ENCODE measurements around the gene DPP10.

DPP10 gene

GRCh38 chr2:115277366-115277765, 834.9 kb downstream of the DPP10 start:
- no peak for TF ChIP-seq TEAD4 (IDR thresholded peaks at IDR 0.05)
- TF ChIP-seq ZBTB7A (IDR thresholded peaks at IDR 0.05; ENCODE audit: low read depth): no peak
- no peak for TF ChIP-seq MAX (IDR thresholded peaks at IDR 0.05)
- no peak for TF ChIP-seq FOXM1 (IDR thresholded peaks at IDR 0.05; ENCODE audit: borderline replicate concordance, low read depth)
- no peak for TF ChIP-seq EP300 (IDR thresholded peaks at IDR 0.05; ENCODE audit: borderline replicate concordance)
- no peak for TF ChIP-seq YY1 (IDR thresholded peaks at IDR 0.05; ENCODE audit: low read depth)
- TF ChIP-seq TAF1 (IDR thresholded peaks at IDR 0.05; ENCODE audit: low read depth): no peak
- TF ChIP-seq CEBPB (IDR thresholded peaks at IDR 0.05): no peak
- no peak for TF ChIP-seq RAD21 (IDR thresholded peaks at IDR 0.05; ENCODE audit: low read depth)
- no peak for TF ChIP-seq USF1 (IDR thresholded peaks at IDR 0.05)
- no peak for TF ChIP-seq TCF12 (IDR thresholded peaks at IDR 0.05; ENCODE audit: low read depth)
- TF ChIP-seq, protein P1, sequence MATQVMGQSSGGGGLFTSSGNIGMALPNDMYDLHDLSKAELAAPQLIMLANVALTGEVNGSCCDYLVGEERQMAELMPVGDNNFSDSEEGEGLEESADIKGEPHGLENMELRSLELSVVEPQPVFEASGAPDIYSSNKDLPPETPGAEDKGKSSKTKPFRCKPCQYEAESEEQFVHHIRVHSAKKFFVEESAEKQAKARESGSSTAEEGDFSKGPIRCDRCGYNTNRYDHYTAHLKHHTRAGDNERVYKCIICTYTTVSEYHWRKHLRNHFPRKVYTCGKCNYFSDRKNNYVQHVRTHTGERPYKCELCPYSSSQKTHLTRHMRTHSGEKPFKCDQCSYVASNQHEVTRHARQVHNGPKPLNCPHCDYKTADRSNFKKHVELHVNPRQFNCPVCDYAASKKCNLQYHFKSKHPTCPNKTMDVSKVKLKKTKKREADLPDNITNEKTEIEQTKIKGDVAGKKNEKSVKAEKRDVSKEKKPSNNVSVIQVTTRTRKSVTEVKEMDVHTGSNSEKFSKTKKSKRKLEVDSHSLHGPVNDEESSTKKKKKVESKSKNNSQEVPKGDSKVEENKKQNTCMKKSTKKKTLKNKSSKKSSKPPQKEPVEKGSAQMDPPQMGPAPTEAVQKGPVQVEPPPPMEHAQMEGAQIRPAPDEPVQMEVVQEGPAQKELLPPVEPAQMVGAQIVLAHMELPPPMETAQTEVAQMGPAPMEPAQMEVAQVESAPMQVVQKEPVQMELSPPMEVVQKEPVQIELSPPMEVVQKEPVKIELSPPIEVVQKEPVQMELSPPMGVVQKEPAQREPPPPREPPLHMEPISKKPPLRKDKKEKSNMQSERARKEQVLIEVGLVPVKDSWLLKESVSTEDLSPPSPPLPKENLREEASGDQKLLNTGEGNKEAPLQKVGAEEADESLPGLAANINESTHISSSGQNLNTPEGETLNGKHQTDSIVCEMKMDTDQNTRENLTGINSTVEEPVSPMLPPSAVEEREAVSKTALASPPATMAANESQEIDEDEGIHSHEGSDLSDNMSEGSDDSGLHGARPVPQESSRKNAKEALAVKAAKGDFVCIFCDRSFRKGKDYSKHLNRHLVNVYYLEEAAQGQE (IDR thresholded peaks at IDR 0.05; ENCODE audit: low read depth): no peak
- TF ChIP-seq EGR1 (IDR thresholded peaks at IDR 0.05): no peak
- TF ChIP-seq CREB1 (IDR thresholded peaks at IDR 0.05; ENCODE audit: low read depth): no peak
- no peak for TF ChIP-seq NFIC (IDR thresholded peaks at IDR 0.05)

DNA sequence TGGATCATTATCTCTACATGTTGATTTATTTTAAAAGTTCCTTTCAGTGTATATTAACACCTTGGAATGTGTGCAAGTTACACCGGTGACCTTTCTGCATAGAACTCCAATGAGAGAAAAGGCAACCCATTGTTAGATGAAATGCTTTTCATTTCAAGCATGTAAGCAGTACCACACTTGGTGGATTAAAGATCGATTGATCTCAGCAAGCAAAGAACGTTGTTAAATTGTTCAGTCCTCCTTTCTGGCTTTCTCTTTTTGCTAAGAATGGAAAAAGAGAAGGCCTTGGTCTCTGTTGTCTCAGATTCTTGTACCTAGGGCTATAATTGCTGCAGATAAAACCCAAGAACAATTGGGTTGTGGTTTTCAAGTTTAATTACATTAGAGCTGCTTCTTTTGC, 843.0 kb downstream of the DPP10 start:
- TF ChIP-seq RAD21 (IDR thresholded peaks at IDR 0.05; ENCODE audit: low read depth): no peak
- no peak for TF ChIP-seq TCF12 (IDR thresholded peaks at IDR 0.05; ENCODE audit: low read depth)
- TF ChIP-seq CEBPB (IDR thresholded peaks at IDR 0.05): no peak
- no peak for TF ChIP-seq USF1 (IDR thresholded peaks at IDR 0.05)
- TF ChIP-seq CREB1 (IDR thresholded peaks at IDR 0.05; ENCODE audit: low read depth): no peak
- TF ChIP-seq TAF1 (IDR thresholded peaks at IDR 0.05; ENCODE audit: low read depth): no peak
- TF ChIP-seq, protein P1 (IDR thresholded peaks at IDR 0.05; ENCODE audit: low read depth): no peak
- no peak for TF ChIP-seq EGR1 (IDR thresholded peaks at IDR 0.05)
- TF ChIP-seq YY1 (IDR thresholded peaks at IDR 0.05; ENCODE audit: low read depth): no peak
- no peak for TF ChIP-seq ZBTB7A (IDR thresholded peaks at IDR 0.05; ENCODE audit: low read depth)
- TF ChIP-seq TEAD4 (IDR thresholded peaks at IDR 0.05): no peak
- no peak for TF ChIP-seq MAX (IDR thresholded peaks at IDR 0.05)
- no peak for TF ChIP-seq FOXM1 (IDR thresholded peaks at IDR 0.05; ENCODE audit: borderline replicate concordance, low read depth)
- no peak for TF ChIP-seq EP300 (IDR thresholded peaks at IDR 0.05; ENCODE audit: borderline replicate concordance)
- no peak for TF ChIP-seq NFIC (IDR thresholded peaks at IDR 0.05)

- no peak for TF ChIP-seq TEAD4 (IDR thresholded peaks at IDR 0.05)
- TF ChIP-seq TCF12 (IDR thresholded peaks at IDR 0.05; ENCODE audit: low read depth): no peak
- TF ChIP-seq NFIC (IDR thresholded peaks at IDR 0.05): no peak
- TF ChIP-seq CEBPB (IDR thresholded peaks at IDR 0.05): no peak
- TF ChIP-seq MAX (IDR thresholded peaks at IDR 0.05): no peak
- no peak for TF ChIP-seq TAF1 (IDR thresholded peaks at IDR 0.05; ENCODE audit: low read depth)
- no peak for TF ChIP-seq EP300 (IDR thresholded peaks at IDR 0.05; ENCODE audit: borderline replicate concordance)
Observed at GRCh38 chr2:115290478-115290877, 848.0 kb downstream of the DPP10 start.

DNA sequence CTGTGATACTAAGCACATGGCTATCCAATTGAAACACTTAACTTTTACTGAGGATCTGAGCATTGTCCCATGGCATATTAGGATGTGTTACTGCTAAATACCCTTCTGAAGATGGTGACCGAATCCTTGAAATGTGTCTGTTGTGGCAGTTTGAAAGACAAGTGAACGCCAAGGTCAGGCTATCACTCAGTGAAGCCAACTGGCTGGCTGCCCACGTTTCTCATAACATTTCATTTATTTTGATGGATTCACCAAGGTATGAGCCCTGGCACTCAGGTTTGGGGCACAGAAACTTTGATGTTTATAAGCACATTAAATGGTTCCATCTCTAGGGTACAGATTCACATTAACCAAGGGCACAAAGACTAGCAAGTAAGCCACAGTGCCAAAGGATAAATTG, 850.3 kb downstream of the DPP10 start:
- TF ChIP-seq MAX (IDR thresholded peaks at IDR 0.05) (no peak), EGR1 (IDR thresholded peaks at IDR 0.05) (no peak), TCF12 (IDR thresholded peaks at IDR 0.05; ENCODE audit: low read depth) (no peak), NFIC (IDR thresholded peaks at IDR 0.05) (no peak), TAF1 (IDR thresholded peaks at IDR 0.05; ENCODE audit: low read depth) (no peak), YY1 (IDR thresholded peaks at IDR 0.05; ENCODE audit: low read depth) (no peak), ZBTB7A (IDR thresholded peaks at IDR 0.05; ENCODE audit: low read depth) (no peak), EP300 (IDR thresholded peaks at IDR 0.05; ENCODE audit: borderline replicate concordance) (no peak), CREB1 (IDR thresholded peaks at IDR 0.05; ENCODE audit: low read depth) (no peak), FOXM1 (IDR thresholded peaks at IDR 0.05; ENCODE audit: borderline replicate concordance, low read depth) (no peak), RAD21 (IDR thresholded peaks at IDR 0.05; ENCODE audit: low read depth) (no peak), CEBPB (IDR thresholded peaks at IDR 0.05) (no peak), USF1 (IDR thresholded peaks at IDR 0.05) (no peak)
- TF ChIP-seq, protein P1 (IDR thresholded peaks at IDR 0.05; ENCODE audit: low read depth): no peak

Data from Ishikawa (cell line).